Calu3 (cell line): ENCODE data around the gene NCKAP5. TPM values are rescaled to one million over a fixed set of nuclear protein-coding genes. Genes with fewer than 3 reads are reported as not detected.

Experiments
- BruUV-seq: library from RNA; stranded (reverse); fragments of 400-500 nt; replicated peaks from 2 replicates; lab custom pipeline; 2021; lab: Mats Ljungman, UMichigan
- CTCF ChIA-PET: fragments of 300-600 bp; sonication (Branson Sonifier 250); formaldehyde crosslinking; loops from one replicate; lab custom pipeline; 2022; ENCODE audit warnings: antibody characterized with exemption; lab: Charles Lee
- DNase-seq: peaks from one replicate; pipeline ENCODE4 v3.0.0; 2022
- H3K27ac Mint-ChIP-seq: one replicate; pipeline ENCODE4 v1.8.0; 2022; ENCODE audit warnings: mixed read lengths; ENCODE audit not compliant: unreplicated experiment
- H3K27me3 Mint-ChIP-seq: one replicate; pipeline ENCODE4 v1.8.0; 2022; ENCODE audit warnings: mixed read lengths; ENCODE audit not compliant: unreplicated experiment
- H3K36me3 Mint-ChIP-seq: one replicate; pipeline ENCODE4 v1.8.0; 2022; ENCODE audit warnings: mild to moderate bottlenecking, moderate library complexity, mixed read lengths; ENCODE audit not compliant: insufficient read depth, unreplicated experiment
- H3K4me1 Mint-ChIP-seq: one replicate; pipeline ENCODE4 v1.8.0; 2022; ENCODE audit warnings: mild to moderate bottlenecking, low read depth, mixed read lengths; ENCODE audit not compliant: unreplicated experiment
- H3K4me3 Mint-ChIP-seq: one replicate; pipeline ENCODE4 v1.8.0; 2022; ENCODE audit warnings: mild to moderate bottlenecking, low read depth, moderate library complexity, mixed read lengths; ENCODE audit not compliant: unreplicated experiment
- H3K9me3 Mint-ChIP-seq: one replicate; pipeline ENCODE4 v1.8.0; 2022; ENCODE audit warnings: low read depth, mixed read lengths; ENCODE audit not compliant: unreplicated experiment
- intact Hi-C: fragments of 100-400 bp; cut with micrococcal nuclease; formaldehyde crosslinking; loops from one replicate; pipeline ENCODE4 v1.10.0; 2022; ENCODE audit not compliant: unreplicated experiment
- total RNA-seq: library from RNA; stranded (reverse); gene quantifications from 2 replicates; pipeline ENCODE4 v1.2.3, GENCODE V29; 2022
- TF ChIP-seq, protein P1 (sequence below): fragments of 200-600 bp; IDR thresholded peaks from one replicate; pipeline ENCODE4 v1.8.0; 2022; ENCODE audit warnings: antibody characterized with exemption; ENCODE audit not compliant: unreplicated experiment

The NCKAP5 gene
- total RNA-seq, 1 experiment from 2014 or later: 2.2 TPM

DNA sequence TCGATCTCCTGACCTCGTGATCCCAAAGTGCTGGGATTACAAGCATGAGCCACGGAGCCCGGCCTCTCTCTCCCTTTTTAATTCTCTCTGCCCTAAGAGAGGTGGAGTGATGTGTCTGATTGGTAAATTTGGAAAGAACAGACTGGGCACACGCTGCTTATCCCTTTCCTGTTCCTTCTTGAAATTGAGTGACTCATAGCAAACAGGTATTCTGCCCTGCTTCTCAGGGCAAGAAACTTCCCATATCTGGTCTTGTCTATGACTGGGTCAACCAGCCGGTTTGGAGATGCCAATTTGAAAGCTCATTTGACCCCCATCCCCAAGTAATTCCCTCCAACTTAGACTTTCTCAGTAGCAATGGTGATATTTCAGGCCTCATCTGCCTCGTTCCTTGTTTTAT is 913.3 kb downstream of the NCKAP5 start:
- DNase-seq: no peak
- H3K4me3 Mint-ChIP-seq: no peak overlapping the region
- no peak overlapping the region for H3K27ac Mint-ChIP-seq
- intact Hi-C loops: no loop called here
- H3K4me1 Mint-ChIP-seq: no peaks in the 10 kb centered on the region
- no TSS peak for BruUV-seq
- CTCF ChIA-PET: no interaction called here
- no peaks in the 10 kb centered on the region for H3K27me3 Mint-ChIP-seq
- no peaks in the 10 kb centered on the region for H3K9me3 Mint-ChIP-seq
- peaks cover 8% of the 10 kb centered on the region for H3K36me3 Mint-ChIP-seq
- TF ChIP-seq, protein P1, sequence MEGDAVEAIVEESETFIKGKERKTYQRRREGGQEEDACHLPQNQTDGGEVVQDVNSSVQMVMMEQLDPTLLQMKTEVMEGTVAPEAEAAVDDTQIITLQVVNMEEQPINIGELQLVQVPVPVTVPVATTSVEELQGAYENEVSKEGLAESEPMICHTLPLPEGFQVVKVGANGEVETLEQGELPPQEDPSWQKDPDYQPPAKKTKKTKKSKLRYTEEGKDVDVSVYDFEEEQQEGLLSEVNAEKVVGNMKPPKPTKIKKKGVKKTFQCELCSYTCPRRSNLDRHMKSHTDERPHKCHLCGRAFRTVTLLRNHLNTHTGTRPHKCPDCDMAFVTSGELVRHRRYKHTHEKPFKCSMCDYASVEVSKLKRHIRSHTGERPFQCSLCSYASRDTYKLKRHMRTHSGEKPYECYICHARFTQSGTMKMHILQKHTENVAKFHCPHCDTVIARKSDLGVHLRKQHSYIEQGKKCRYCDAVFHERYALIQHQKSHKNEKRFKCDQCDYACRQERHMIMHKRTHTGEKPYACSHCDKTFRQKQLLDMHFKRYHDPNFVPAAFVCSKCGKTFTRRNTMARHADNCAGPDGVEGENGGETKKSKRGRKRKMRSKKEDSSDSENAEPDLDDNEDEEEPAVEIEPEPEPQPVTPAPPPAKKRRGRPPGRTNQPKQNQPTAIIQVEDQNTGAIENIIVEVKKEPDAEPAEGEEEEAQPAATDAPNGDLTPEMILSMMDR: no peak

DNA sequence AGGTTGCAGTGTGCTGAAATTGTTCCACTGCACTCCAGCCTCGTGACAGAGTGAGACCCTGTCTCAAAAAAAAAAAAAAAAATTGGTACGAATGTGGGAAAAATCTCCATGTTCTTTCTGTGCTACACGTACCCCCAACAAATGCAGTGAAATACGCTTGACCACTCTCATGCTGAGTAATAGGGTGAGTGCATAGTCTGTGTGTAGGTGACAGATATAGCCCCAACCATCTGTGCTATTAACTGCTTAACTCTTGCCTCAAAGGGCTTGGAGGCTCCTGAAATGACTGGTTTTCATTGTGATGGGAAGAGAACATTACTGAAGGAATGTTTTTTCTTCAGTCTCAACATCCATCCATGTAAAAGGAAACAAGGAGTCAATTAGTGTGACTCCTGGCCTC is 913.9 kb downstream of the NCKAP5 start:
- H3K27ac Mint-ChIP-seq: no peak overlapping the region
- no peak overlapping the region for H3K4me3 Mint-ChIP-seq
- peaks cover 8% of the 10 kb centered on the region for H3K36me3 Mint-ChIP-seq
- BruUV-seq: no TSS peak
- DNase-seq: no peak
- H3K27me3 Mint-ChIP-seq: no peaks in the 10 kb centered on the region
- H3K9me3 Mint-ChIP-seq: no peaks in the 10 kb centered on the region
- intact Hi-C loops: no loop called here
- TF ChIP-seq, protein P1: no peak
- H3K4me1 Mint-ChIP-seq: no peaks in the 10 kb centered on the region
- CTCF ChIA-PET: interaction anchor here (0.7 kb wide), 1 partner anchor 678 kb away, joined by 3 read pairs; no protein-coding TSS in a partner anchor

DNA sequence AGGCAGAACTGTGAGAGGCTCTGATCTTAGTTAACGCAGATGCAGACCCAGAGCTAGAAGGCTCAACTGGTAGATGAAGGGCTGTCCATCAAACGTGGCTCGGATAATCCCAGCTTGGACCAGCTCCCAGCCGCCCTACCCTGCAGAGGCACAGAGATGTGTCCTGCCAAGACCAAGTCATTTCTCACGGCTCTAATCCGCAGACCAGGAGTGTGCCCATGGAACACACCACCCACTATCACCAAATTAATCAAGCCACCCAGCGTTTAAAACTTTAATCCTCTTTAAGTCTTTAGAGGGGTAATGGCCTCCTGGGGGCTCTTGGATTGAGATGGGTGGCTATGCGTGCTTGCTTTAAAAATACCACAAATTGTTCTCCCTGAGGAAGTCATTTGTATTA is 915.8 kb downstream of the NCKAP5 start:
- intact Hi-C loops: no loop called here
- H3K9me3 Mint-ChIP-seq: no peaks in the 10 kb centered on the region
- CTCF ChIA-PET: no interaction called here
- no TSS peak for BruUV-seq
- H3K36me3 Mint-ChIP-seq: peaks cover 8% of the 10 kb centered on the region
- H3K4me3 Mint-ChIP-seq: no peak overlapping the region
- no peaks in the 10 kb centered on the region for H3K4me1 Mint-ChIP-seq
- no peak for DNase-seq
- no peaks in the 10 kb centered on the region for H3K27me3 Mint-ChIP-seq
- H3K27ac Mint-ChIP-seq: no peak overlapping the region
- TF ChIP-seq, protein P1: no peak

DNA sequence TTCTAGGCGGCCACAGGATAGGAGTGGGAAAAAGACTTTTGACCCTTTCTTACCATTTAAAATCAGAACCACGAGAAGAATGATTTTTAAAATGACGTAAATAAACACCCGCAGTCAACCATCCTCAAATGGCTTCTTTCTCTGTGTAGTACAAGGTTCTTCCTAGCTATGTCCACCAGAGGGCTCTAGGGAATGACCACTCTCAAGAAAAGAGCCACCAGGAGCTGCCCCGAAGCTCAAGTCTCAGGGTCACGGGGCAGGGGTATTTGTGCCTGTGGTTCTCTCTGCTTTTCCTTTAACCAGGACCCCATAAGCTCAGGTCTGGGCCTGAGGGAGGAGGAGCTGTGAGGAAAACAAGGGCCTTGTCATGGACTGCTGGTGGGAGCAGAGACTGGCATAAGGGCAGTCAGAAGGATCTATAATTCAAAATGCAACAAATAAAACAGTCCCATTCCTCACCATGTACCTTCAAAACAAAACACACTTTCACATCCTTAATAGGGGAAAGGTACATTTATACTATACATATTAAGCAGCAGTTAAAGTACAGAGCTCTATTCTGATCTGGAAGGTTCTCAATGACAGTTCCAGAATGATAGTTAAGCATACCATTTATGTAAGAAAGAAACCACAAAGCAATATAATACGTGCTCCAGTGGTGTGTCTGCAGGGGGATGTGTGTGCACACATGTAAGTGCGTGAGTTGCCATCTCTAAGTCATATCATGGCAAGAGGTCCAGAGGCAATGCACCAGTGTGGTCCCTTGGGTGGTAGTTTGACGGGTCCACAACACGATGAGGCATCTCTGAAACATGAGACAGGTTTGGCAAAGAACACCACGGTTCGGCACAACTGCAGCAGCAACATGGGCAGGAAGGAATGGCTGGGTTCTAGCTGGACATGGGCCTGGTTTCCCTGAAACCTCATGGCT is 916.9 kb downstream of the NCKAP5 start:
- no peaks in the 10 kb centered on the region for H3K9me3 Mint-ChIP-seq
- DNase-seq: no peak
- no peaks in the 10 kb centered on the region for H3K27me3 Mint-ChIP-seq
- TF ChIP-seq, protein P1: no peak
- H3K4me3 Mint-ChIP-seq: no peak overlapping the region
- no peak overlapping the region for H3K27ac Mint-ChIP-seq
- no TSS peak for BruUV-seq
- CTCF ChIA-PET: interaction anchor here (0.7 kb wide), 1 partner anchor 916 kb away, joined by 5 read pairs; no protein-coding TSS in a partner anchor
- H3K4me1 Mint-ChIP-seq: no peaks in the 10 kb centered on the region
- H3K36me3 Mint-ChIP-seq: peaks cover 8% of the 10 kb centered on the region
- intact Hi-C loops: no loop called here
